Measurements from ENCODE around the gene MLH1.

- TF ChIP-seq POLR2A (IDR thresholded peaks at IDR 0.05) (no peak), CTCF (IDR thresholded peaks at IDR 0.05) (no peak)
These were observed 33.5 kb upstream of the MLH1 start for GRCh38 chr3:36959821-36960220.

Data from sigmoid colon (tissue), 3 donors.